Activated CD4-positive, alpha-beta T cell treated with anti-CD3 and anti-CD28 coated beads, Interleukin-2, amount 10 ng/mL, durations not matched to agents 7 days and 5 days (primary cell): ENCODE data around the gene NRG3. TPM values are rescaled to one million over a fixed set of nuclear protein-coding genes. Genes with fewer than 3 reads are reported as not detected.

ENCODE experiments used
- CTCF ChIA-PET: fragments of 350-600 bp; sonication (Branson Sonifier 250); formaldehyde crosslinking; loops from one replicate; lab custom pipeline; 2021; ENCODE audit warnings: antibody characterized with exemption; lab: Charles Lee
- POLR2A ChIA-PET: fragments of 350-600 bp; sonication (Branson Sonifier 250); formaldehyde crosslinking; loops from one replicate; lab custom pipeline; 2021; ENCODE audit warnings: antibody characterized with exemption; lab: Charles Lee
- DNase-seq: peaks from one replicate; pipeline ENCODE4 v3.0.0-alpha.2; 2020
- H3K27ac Mint-ChIP-seq: one replicate; pipeline ENCODE4 v1.8.0; 2021; ENCODE audit warnings: mild to moderate bottlenecking, moderate library complexity, mixed read lengths
- H3K27me3 Mint-ChIP-seq: one replicate; pipeline ENCODE4 v1.8.0; 2021; ENCODE audit warnings: mixed read lengths
- H3K36me3 Mint-ChIP-seq: one replicate; pipeline ENCODE4 v1.8.0; 2021; ENCODE audit warnings: low read depth, mixed read lengths
- H3K4me1 Mint-ChIP-seq: one replicate; pipeline ENCODE4 v1.8.0; 2021; ENCODE audit warnings: mixed read lengths
- H3K4me3 Mint-ChIP-seq: one replicate; pipeline ENCODE4 v1.8.0; 2021; ENCODE audit warnings: mild to moderate bottlenecking, moderate library complexity, mixed read lengths
- H3K9me3 Mint-ChIP-seq: one replicate; pipeline ENCODE4 v1.8.0; 2021; ENCODE audit warnings: mixed read lengths
- total RNA-seq, 2 experiments: library from RNA; stranded (reverse); gene quantifications; one replicate each; pipeline ENCODE4 v1.2.3, GENCODE V29; 2021

The NRG3 gene
- total RNA-seq, 2 experiments from 2014 or later = not detected

GRCh38 chr10:82084904-82085303 is 209.9 kb downstream of the NRG3 start:
- Mint-ChIP-seq H3K36me3 (no peaks in the 10 kb centered on the region), H3K27ac (no peak overlapping the region), H3K4me3 (no peak overlapping the region), H3K9me3 (peaks cover 6% of the 10 kb centered on the region), H3K4me1 (no peaks in the 10 kb centered on the region), H3K27me3 (no peaks in the 10 kb centered on the region)
- CTCF ChIA-PET = no interaction called here
- no peak for DNase-seq
- POLR2A ChIA-PET = no interaction called here

GRCh38 chr10:82089327-82089726 is 214.3 kb downstream of the NRG3 start:
- Mint-ChIP-seq H3K4me3 (no peak overlapping the region), H3K4me1 (no peaks in the 10 kb centered on the region), H3K9me3 (peaks cover 4% of the 10 kb centered on the region), H3K27me3 (no peaks in the 10 kb centered on the region), H3K36me3 (no peaks in the 10 kb centered on the region), H3K27ac (no peak overlapping the region)
- no peak for DNase-seq
- ChIA-PET CTCF (interaction anchor here (0.6 kb wide), 1 partner anchor 234 kb away, joined by 3 read pairs; no protein-coding TSS in a partner anchor), POLR2A (no interaction called here)

GRCh38 chr10:82091413-82091812 is 216.4 kb downstream of the NRG3 start:
- no peaks in the 10 kb centered on the region for H3K27me3 Mint-ChIP-seq
- no peak for DNase-seq

GRCh38 chr10:82092111-82092510 is 217.1 kb downstream of the NRG3 start:
- DNase-seq = no peak
- POLR2A ChIA-PET = no interaction called here
- H3K36me3 Mint-ChIP-seq = no peaks in the 10 kb centered on the region
- H3K4me3 Mint-ChIP-seq = no peak overlapping the region
- H3K27me3 Mint-ChIP-seq = no peaks in the 10 kb centered on the region
- no peaks in the 10 kb centered on the region for H3K4me1 Mint-ChIP-seq
- no peak overlapping the region for H3K27ac Mint-ChIP-seq
- CTCF ChIA-PET = no interaction called here
- H3K9me3 Mint-ChIP-seq = no peaks in the 10 kb centered on the region

More at GRCh38 chr10:82091413-82091812, 216.4 kb downstream of the NRG3 start:
- Mint-ChIP-seq H3K27ac (no peak overlapping the region), H3K36me3 (no peaks in the 10 kb centered on the region), H3K4me3 (no peak overlapping the region), H3K9me3 (no peaks in the 10 kb centered on the region), H3K4me1 (no peaks in the 10 kb centered on the region)
- POLR2A ChIA-PET = no interaction called here
- CTCF ChIA-PET = no interaction called here

- Mint-ChIP-seq H3K27me3 (no peaks in the 10 kb centered on the region), H3K4me1 (no peaks in the 10 kb centered on the region), H3K4me3 (no peak overlapping the region), H3K27ac (no peak overlapping the region), H3K9me3 (no peaks in the 10 kb centered on the region), H3K36me3 (no peaks in the 10 kb centered on the region)
- CTCF ChIA-PET = no interaction called here
- POLR2A ChIA-PET = no interaction called here
- DNase-seq = no peak
Observed at GRCh38 chr10:82124713-82125112, 249.7 kb downstream of the NRG3 start.

- no peak overlapping the region for H3K27ac Mint-ChIP-seq
- POLR2A ChIA-PET = no interaction called here
Observed at GRCh38 chr10:82128527-82128926, 253.5 kb downstream of the NRG3 start.

GRCh38 chr10:82136103-82136502 is 261.1 kb downstream of the NRG3 start:
- no peaks in the 10 kb centered on the region for H3K27me3 Mint-ChIP-seq
- no peak overlapping the region for H3K27ac Mint-ChIP-seq
- H3K36me3 Mint-ChIP-seq = no peaks in the 10 kb centered on the region
- ChIA-PET CTCF (no interaction called here), POLR2A (no interaction called here)
- no peak overlapping the region for H3K4me3 Mint-ChIP-seq
- peaks cover 8% of the 10 kb centered on the region for H3K9me3 Mint-ChIP-seq
- DNase-seq = no peak
- H3K4me1 Mint-ChIP-seq = no peaks in the 10 kb centered on the region

More at GRCh38 chr10:82128527-82128926, 253.5 kb downstream of the NRG3 start:
- H3K4me1 Mint-ChIP-seq = no peaks in the 10 kb centered on the region
- H3K36me3 Mint-ChIP-seq = no peaks in the 10 kb centered on the region
- H3K4me3 Mint-ChIP-seq = no peak overlapping the region
- no peak for DNase-seq
- H3K9me3 Mint-ChIP-seq = peaks cover 4% of the 10 kb centered on the region
- H3K27me3 Mint-ChIP-seq = no peaks in the 10 kb centered on the region
- CTCF ChIA-PET = no interaction called here

- Mint-ChIP-seq H3K27me3 (no peaks in the 10 kb centered on the region), H3K36me3 (no peaks in the 10 kb centered on the region), H3K9me3 (no peaks in the 10 kb centered on the region), H3K4me1 (no peaks in the 10 kb centered on the region), H3K4me3 (no peak overlapping the region), H3K27ac (no peak overlapping the region)
- no peak for DNase-seq
- ChIA-PET POLR2A (no interaction called here), CTCF (no interaction called here)
Observed at GRCh38 chr10:82144153-82144552, 269.2 kb downstream of the NRG3 start.

- H3K36me3 Mint-ChIP-seq = no peaks in the 10 kb centered on the region
- no peak overlapping the region for H3K27ac Mint-ChIP-seq
- no peak overlapping the region for H3K4me3 Mint-ChIP-seq
- H3K27me3 Mint-ChIP-seq = no peaks in the 10 kb centered on the region
- ChIA-PET POLR2A (no interaction called here), CTCF (no interaction called here)
- H3K4me1 Mint-ChIP-seq = no peaks in the 10 kb centered on the region
- H3K9me3 Mint-ChIP-seq = no peaks in the 10 kb centered on the region
- DNase-seq = no peak
Observed at GRCh38 chr10:82148764-82149163, 273.8 kb downstream of the NRG3 start.

GRCh38 chr10:82149674-82150073 is 274.7 kb downstream of the NRG3 start:
- Mint-ChIP-seq H3K27me3 (no peaks in the 10 kb centered on the region), H3K4me1 (no peaks in the 10 kb centered on the region), H3K27ac (no peak overlapping the region), H3K9me3 (no peaks in the 10 kb centered on the region), H3K36me3 (no peaks in the 10 kb centered on the region), H3K4me3 (no peak overlapping the region)
- ChIA-PET POLR2A (no interaction called here), CTCF (no interaction called here)
- DNase-seq = no peak

GRCh38 chr10:82150123-82150900 is 275.3 kb downstream of the NRG3 start:
- H3K36me3 Mint-ChIP-seq = no peaks in the 10 kb centered on the region
- POLR2A ChIA-PET = no interaction called here
- no peaks in the 10 kb centered on the region for H3K27me3 Mint-ChIP-seq
- H3K27ac Mint-ChIP-seq = no peak overlapping the region
- no peaks in the 10 kb centered on the region for H3K9me3 Mint-ChIP-seq
- DNase-seq = no peak
- no peaks in the 10 kb centered on the region for H3K4me1 Mint-ChIP-seq
- no peak overlapping the region for H3K4me3 Mint-ChIP-seq
- CTCF ChIA-PET = no interaction called here

GRCh38 chr10:82160307-82160706 is 285.3 kb downstream of the NRG3 start:
- DNase-seq = no peak
- Mint-ChIP-seq H3K9me3 (no peaks in the 10 kb centered on the region), H3K4me1 (no peaks in the 10 kb centered on the region), H3K36me3 (no peaks in the 10 kb centered on the region), H3K4me3 (no peak overlapping the region), H3K27me3 (no peaks in the 10 kb centered on the region), H3K27ac (no peak overlapping the region)
- ChIA-PET POLR2A (no interaction called here), CTCF (no interaction called here)

- no peaks in the 10 kb centered on the region for H3K4me1 Mint-ChIP-seq
- CTCF ChIA-PET = no interaction called here
- H3K27me3 Mint-ChIP-seq = no peaks in the 10 kb centered on the region
- H3K9me3 Mint-ChIP-seq = no peaks in the 10 kb centered on the region
- DNase-seq = no peak
- no peak overlapping the region for H3K27ac Mint-ChIP-seq
- H3K36me3 Mint-ChIP-seq = no peaks in the 10 kb centered on the region
- POLR2A ChIA-PET = no interaction called here
- no peak overlapping the region for H3K4me3 Mint-ChIP-seq
Observed at GRCh38 chr10:82161264-82161663, 286.3 kb downstream of the NRG3 start.
